ENCODE results near the gene LCN10. TPM values are rescaled to one million over a fixed set of nuclear protein-coding genes. Genes with fewer than 3 reads are reported as not detected.
A peak's percentile ranks its signal among the peaks of the same experiment; 100 is the strongest.

The LCN10 gene
- total RNA-seq, 1 donor from 2014 or later: not detected

DNA sequence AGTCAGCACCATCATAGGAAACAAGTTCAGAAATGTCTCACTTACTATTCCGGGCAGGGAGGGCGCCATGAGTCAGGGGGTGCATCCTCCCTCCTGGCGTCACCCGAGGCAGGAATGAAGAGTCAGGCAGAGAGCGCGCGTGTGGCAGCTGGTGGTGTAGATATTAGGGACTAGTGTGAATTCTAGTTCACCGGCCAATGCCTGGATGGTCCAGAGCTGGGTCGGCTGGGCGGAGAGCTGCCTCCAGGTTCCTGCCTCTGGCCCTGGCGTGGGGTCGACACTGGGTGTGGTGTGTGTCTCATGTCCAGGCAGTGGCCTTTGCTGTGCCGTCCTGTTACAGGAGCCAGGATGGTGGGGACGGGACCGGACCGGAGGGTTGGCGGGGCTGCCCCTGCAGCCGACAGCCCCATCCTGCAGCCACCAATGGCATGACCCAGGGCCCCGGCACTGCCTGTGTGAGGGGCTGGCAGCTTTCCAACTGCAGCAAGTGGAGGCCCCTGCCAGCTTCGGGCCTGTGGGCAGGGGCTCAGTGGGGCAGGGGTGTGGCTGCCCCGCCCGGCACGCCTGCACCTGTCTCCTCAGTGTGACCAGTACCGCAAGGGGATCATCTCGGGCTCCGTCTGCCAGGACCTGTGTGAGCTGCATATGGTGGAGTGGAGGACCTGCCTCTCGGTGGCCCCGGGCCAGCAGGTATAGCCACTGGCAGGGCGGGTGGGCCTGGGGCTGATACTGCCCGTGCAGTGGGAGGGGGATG, 21.2 kb downstream of the LCN10 start:
- peaks cover 19% of the 10 kb centered on the region for H3K36me3 Mint-ChIP-seq
- H3K4me1 Mint-ChIP-seq: peaks cover 36% of the 10 kb centered on the region
- no peak for TF ChIP-seq EZH2phosphoT487 (IDR thresholded peaks at IDR 0.05)
- TF ChIP-seq EZH2 (IDR thresholded peaks at IDR 0.05): no peak
- TF ChIP-seq, protein P1, sequence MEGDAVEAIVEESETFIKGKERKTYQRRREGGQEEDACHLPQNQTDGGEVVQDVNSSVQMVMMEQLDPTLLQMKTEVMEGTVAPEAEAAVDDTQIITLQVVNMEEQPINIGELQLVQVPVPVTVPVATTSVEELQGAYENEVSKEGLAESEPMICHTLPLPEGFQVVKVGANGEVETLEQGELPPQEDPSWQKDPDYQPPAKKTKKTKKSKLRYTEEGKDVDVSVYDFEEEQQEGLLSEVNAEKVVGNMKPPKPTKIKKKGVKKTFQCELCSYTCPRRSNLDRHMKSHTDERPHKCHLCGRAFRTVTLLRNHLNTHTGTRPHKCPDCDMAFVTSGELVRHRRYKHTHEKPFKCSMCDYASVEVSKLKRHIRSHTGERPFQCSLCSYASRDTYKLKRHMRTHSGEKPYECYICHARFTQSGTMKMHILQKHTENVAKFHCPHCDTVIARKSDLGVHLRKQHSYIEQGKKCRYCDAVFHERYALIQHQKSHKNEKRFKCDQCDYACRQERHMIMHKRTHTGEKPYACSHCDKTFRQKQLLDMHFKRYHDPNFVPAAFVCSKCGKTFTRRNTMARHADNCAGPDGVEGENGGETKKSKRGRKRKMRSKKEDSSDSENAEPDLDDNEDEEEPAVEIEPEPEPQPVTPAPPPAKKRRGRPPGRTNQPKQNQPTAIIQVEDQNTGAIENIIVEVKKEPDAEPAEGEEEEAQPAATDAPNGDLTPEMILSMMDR (IDR thresholded peaks at IDR 0.05): no peak
- peaks cover 21% of the 10 kb centered on the region for H3K79me2 ChIP-seq (ENCODE audit: low read depth)
- no peak overlapping the region for H3K27ac ChIP-seq
- no peak overlapping the region for H3K9ac ChIP-seq
- H3K4me3 ChIP-seq: no peak overlapping the region
- no peaks in the 10 kb centered on the region for H3K27me3 ChIP-seq
- peak overlapping the region; percentile 88 for H3K27ac Mint-ChIP-seq
- no peak overlapping the region for H3K4me2 ChIP-seq
- peaks cover 12% of the 10 kb centered on the region for H3K4me1 ChIP-seq
- peak overlapping the region; percentile 70 for H3K4me3 Mint-ChIP-seq
- H3K9me3 ChIP-seq (ENCODE audit: low read depth): no peaks in the 10 kb centered on the region
- no peak overlapping the region for H2AFZ ChIP-seq (replicated peaks)
- H3K36me3 ChIP-seq: no peaks in the 10 kb centered on the region
- H3K27me3 Mint-ChIP-seq (ENCODE audit: insufficient read depth, low read depth): peaks cover 11% of the 10 kb centered on the region
- peaks cover 54% of the 10 kb centered on the region for H3F3A ChIP-seq (ENCODE audit: low read depth)
- H4K20me1 ChIP-seq (ENCODE audit: low read depth): peaks cover 82% of the 10 kb centered on the region
- H3K9me3 Mint-ChIP-seq: no peaks in the 10 kb centered on the region
- DNase-seq (ENCODE audit: low spot score): no peak

DNA sequence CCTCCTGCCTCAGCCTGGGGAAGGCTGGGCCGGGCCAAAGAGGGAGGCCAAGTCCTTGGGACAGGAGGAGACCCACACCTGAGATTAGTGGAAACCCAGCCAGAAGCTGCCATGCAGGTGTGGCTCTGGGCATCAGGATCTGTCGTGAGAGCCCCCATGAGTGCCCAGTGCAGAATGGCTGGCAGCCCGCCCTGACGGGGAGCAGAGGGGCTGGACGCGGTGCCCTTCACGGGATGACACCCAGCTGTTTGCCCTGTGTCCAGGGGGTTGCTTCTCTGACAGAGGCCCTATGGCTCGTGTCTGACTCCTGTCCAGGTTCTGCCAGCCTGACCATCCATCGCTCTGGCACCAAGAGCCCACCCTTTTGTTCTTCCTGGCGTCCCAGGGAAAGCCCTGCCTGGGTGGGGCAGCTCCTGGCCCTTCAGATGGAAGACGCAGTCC, 21.8 kb downstream of the LCN10 start:
- TF ChIP-seq EZH2phosphoT487 (IDR thresholded peaks at IDR 0.05) (no peak), EZH2 (IDR thresholded peaks at IDR 0.05) (no peak)
- TF ChIP-seq, protein P1 (IDR thresholded peaks at IDR 0.05): no peak
- H3K4me1 ChIP-seq: peaks cover 11% of the 10 kb centered on the region
- H3K4me3 ChIP-seq: no peak overlapping the region
- peaks cover 15% of the 10 kb centered on the region for H3K79me2 ChIP-seq (ENCODE audit: low read depth)
- Mint-ChIP-seq H3K27ac (peak overlapping the region; percentile 88), H3K9me3 (no peaks in the 10 kb centered on the region), H3K4me1 (peaks cover 31% of the 10 kb centered on the region), H3K27me3 (ENCODE audit: insufficient read depth, low read depth) (peaks cover 8% of the 10 kb centered on the region), H3K36me3 (peaks cover 16% of the 10 kb centered on the region), H3K4me3 (peak overlapping the region; percentile 77)
- H3K4me2 ChIP-seq: peak overlapping the region; percentile 61
- DNase-seq (ENCODE audit: low spot score): no peak
- H3K9me3 ChIP-seq (ENCODE audit: low read depth): no peaks in the 10 kb centered on the region
- H2AFZ ChIP-seq (replicated peaks): no peak overlapping the region
- peak overlapping the region; percentile 63 for H3K27ac ChIP-seq
- H4K20me1 ChIP-seq (ENCODE audit: low read depth): peaks cover 80% of the 10 kb centered on the region
- H3K27me3 ChIP-seq: no peaks in the 10 kb centered on the region
- H3K9ac ChIP-seq: no peak overlapping the region
- H3F3A ChIP-seq (ENCODE audit: low read depth): peaks cover 49% of the 10 kb centered on the region
- no peaks in the 10 kb centered on the region for H3K36me3 ChIP-seq

DNA sequence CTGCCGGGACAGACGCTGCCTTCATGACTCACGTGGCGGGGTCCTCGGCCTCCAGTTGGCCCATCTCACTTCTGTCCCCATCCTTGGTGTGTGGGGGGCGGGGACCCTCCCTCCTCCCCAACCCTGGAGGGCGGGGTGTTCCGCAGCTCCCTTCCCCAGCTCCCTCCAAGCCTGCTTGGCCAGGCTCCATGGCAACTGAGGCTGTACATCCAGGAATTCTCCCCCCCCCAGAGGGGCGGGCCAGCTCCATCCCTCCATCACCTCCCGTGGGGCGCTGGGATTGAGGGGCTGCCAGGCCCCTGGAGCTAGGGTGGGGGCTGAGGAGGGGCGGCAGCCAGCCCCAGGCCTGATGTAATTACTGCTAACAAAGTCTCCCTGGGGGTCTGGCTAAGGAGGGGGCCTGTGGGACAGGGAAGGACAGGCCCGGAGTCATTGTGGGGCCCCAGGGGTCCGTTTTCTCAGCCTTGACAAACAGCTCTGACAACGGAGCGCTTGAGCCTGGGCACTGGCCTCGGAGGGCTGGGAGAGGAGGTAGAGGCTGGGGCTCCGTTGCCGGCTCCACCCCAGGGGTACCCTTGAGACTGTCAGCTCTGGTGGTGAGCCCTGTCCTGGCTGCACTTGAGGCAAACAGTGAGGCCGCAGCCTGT, 22.4 kb downstream of the LCN10 start:
- Histone ChIP-seq H3K9ac (no peak overlapping the region), H2AFZ (replicated peaks) (no peak overlapping the region), H3K9me3 (ENCODE audit: low read depth) (no peaks in the 10 kb centered on the region), H3K79me2 (ENCODE audit: low read depth) (peaks cover 10% of the 10 kb centered on the region), H4K20me1 (ENCODE audit: low read depth) (peaks cover 78% of the 10 kb centered on the region), H3K4me3 (no peak overlapping the region), H3K36me3 (no peaks in the 10 kb centered on the region), H3K4me2 (peak overlapping the region; percentile 61), H3F3A (ENCODE audit: low read depth) (peaks cover 45% of the 10 kb centered on the region), H3K27ac (peak overlapping the region; percentile 63), H3K4me1 (peaks cover 11% of the 10 kb centered on the region), H3K27me3 (no peaks in the 10 kb centered on the region)
- Mint-ChIP-seq H3K27me3 (ENCODE audit: insufficient read depth, low read depth) (peaks cover 8% of the 10 kb centered on the region), H3K9me3 (no peaks in the 10 kb centered on the region), H3K36me3 (peaks cover 17% of the 10 kb centered on the region), H3K4me1 (peaks cover 30% of the 10 kb centered on the region), H3K4me3 (peak overlapping the region; percentile 77), H3K27ac (peak overlapping the region; percentile 94)
- peak; percentile 70 for DNase-seq (ENCODE audit: low spot score)
- TF ChIP-seq EZH2phosphoT487 (IDR thresholded peaks at IDR 0.05) (no peak), EZH2 (IDR thresholded peaks at IDR 0.05) (no peak)
- TF ChIP-seq, protein P1 (IDR thresholded peaks at IDR 0.05): no peak
